HG03159 (cell line): ENCODE measurements around the gene CRIP2.
A peak's percentile ranks its signal among the peaks of the same experiment; 100 is the strongest.

Experiments used
- ATAC-seq: cut with Tn5 transposase; IDR thresholded peaks from one replicate; pipeline ENCODE4 v1.9.1; 2021; ENCODE audit warnings: mild to moderate bottlenecking, moderate library complexity; ENCODE audit not compliant: unreplicated experiment

Gene CRIP2

DNA sequence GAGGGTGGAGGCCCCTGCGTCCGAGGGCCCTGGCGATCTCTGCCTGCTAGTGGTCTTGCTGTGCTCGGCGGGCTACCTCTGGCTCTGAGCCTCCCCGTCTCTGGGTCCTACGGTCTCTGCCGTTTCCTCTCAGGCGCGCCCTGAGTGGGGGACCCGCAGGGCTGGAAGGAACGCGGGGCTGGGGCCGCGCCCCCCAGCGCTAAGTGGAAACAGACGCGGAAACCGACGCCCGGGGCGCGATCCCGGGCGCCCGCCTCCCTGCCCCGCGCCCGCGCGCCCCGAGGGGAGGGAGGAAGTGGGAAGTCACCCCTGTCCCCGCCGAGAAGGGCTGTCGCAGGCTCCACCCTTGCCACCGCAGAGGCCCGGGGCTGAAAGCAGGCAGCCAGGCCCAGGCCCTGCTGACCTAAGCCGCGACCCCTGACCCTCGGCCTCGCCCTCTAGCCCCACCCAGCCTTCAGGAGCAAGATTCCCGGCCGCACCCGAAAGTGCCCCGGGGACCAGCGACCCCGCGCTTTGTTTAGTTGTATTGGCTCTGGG lies 12.9 kb downstream of the CRIP2 start:
- no peak for ATAC-seq

DNA sequence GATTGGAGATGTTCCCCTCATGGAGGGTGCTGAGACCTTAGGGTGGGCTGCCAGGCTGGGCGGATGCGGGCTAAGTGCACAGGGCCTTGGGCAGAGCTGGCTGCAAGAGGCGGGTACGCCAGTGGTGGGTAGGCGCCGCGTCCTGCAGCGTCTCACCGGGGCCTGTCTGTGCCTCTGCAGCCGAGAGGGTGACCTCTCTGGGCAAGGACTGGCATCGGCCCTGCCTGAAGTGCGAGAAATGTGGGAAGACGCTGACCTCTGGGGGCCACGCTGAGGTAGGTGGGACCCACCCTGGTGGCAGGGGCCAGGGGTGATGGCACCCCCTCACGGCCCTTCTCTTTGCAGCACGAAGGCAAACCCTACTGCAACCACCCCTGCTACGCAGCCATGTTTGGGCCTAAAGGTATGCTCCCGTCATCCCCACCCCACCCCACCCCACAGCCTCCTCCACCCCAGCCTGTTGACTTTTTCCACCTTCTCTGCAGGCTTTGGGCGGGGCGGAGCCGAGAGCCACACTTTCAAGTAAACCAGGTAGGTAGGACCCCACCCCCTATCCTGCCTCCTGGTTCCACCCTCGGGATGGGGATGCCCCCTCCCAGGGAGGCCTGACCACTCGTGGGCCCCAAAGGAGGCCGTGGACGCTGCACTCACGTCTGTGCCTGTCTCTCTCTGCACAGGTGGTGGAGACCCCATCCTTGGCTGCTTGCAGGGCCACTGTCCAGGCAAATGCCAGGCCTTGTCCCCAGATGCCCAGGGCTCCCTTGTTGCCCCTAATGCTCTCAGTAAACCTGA lies 13.6 kb downstream of the CRIP2 start:
- no peak for ATAC-seq

DNA sequence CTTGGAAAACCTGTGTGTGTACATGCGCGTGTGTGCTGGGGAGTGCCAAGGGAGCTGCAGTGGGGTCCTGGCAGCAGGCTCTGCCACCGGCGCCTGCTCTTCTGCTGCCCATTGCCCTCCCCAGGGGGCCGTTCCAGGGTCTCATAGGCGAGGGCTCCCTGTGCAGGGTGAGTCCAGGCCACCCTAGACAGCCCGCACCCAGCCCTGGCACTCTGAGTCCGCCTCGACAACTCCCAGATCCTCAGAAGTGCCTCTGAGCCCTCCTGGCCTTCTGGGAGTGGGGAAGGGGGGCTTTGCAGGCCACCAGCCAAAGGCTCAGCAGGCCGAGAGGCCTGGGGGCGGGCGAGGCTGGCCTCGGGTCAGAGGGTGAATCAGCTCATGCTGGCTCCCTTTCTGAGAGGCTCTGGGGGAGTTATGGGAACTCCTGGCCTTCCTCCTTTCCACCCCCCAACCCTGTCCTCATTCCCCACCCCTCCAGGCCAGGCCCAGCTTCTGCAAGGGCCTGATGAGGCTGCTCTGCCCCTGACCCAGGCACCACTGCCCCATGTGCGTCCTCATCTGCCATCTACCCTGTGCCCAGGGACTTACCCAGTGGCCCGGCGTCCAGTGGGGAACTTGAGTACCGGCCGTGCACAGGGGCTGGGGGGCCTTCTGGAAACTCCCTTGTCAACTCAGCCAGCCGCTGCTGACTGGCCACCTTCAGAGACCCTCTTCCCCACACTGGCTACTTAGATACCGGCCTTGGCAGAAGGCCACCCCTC lies 14.3 kb downstream of the CRIP2 start:
- ATAC-seq: no peak

GRCh38 chr14:105489542-105490266 lies 15.1 kb downstream of the CRIP2 start:
- ATAC-seq: no peak

DNA sequence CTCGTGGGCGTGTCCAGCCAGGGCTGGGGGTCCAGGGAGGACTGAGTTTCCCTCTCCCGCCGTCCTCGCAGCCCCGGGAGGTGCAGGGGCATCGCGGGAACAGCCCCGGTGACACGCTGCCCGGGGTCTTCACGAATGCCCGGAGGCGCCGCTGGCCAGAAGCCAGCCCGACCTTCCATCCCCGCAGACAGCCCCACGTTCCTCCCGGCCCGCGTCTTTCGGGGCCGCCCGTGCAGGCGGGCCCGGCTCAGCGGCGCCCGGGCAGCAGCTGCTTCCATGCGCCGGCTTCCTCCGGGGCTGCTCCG lies 15.6 kb downstream of the CRIP2 start:
- ATAC-seq: no peak

DNA sequence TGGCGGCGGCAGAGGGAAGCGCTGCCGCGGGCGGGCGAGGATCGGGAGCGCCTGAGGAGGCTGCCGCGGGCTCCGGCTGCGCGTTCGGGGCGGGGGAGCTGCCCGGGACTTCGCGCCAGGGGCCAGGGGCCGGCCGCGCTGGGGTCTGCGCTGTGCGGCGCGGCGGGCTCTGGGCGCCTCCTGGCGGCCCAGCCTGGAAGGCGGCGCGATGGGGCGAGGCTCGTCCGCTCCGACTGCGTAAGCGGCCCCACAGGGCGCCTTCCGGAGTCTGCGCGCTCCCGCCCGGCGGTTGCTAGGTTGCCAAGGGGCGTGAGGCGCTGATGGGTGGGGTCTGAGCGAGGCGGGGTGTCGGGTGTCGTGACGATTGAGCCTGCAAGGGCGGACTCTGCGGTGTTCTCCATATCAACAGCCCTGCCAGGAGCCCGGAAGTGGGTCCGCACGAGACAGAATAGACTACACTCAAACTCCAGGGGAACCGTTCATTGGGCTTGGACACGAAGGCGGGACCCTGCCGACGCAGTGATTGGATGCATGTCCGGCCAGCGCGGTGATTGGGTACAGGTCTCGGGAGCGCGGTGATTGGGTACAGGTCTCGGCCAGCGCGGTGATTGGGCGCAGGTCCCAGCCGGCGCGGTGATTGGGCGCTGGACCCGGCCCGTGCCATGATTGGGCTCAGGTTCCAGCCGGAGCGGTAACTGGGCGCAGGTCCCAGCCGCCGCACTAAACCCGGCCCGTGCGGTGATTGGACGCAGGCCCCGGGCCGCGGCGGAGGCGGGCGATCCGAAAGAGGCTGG lies 16.1 kb downstream of the CRIP2 start, which contains the start of gene TEDC1:
Gene TEDC1 (plus strand): TSS at position 675 of the 794 bp plus-strand sequence. CDS start 130 bp downstream, outside the sequence.
- ATAC-seq: peak; percentile 65

GRCh38 chr14:105491366-105491973 lies 16.8 kb downstream of the CRIP2 start:
- ATAC-seq: no peak

- no peak for ATAC-seq
These were observed 17.7 kb downstream of the CRIP2 start for GRCh38 chr14:105492031-105492970.

GRCh38 chr14:105492971-105493871 lies 18.6 kb downstream of the CRIP2 start:
- ATAC-seq: no peak

DNA sequence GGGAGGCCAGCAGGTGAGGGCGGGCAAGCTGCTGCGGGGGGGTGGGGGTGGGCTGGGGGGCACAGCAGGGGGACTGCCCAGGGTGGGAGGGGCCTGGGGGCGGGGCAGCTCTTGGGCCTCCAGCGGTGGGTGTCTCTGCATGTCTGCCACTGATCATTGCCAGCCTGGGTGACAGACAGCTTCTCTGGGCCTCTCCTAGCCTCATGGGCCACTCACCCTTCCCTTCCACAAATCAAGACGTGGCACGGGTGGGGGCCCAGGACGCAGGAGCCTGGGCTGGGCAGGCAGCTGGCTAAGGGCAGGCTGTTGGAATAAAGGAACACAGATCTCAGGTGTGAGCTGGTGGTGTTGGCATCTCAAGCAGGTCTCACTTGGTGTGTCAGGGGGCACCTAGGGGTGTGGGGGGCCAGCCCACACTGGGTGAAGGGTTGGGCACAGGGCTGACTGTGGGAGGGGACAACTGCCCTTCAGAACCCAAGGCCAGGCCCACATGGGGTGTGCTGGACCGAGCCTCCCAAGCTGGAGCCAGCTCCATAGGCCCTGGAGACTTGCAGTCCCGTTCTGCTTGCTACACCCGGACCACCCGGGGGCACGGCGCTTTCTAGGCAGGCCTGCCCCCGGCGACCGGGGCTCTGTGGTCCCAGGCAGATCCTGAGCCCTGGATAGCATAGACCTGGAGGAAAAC lies 19.4 kb downstream of the CRIP2 start:
- ATAC-seq: no peak

GRCh38 chr14:105494606-105494929 lies 19.9 kb downstream of the CRIP2 start:
- ATAC-seq: no peak

DNA sequence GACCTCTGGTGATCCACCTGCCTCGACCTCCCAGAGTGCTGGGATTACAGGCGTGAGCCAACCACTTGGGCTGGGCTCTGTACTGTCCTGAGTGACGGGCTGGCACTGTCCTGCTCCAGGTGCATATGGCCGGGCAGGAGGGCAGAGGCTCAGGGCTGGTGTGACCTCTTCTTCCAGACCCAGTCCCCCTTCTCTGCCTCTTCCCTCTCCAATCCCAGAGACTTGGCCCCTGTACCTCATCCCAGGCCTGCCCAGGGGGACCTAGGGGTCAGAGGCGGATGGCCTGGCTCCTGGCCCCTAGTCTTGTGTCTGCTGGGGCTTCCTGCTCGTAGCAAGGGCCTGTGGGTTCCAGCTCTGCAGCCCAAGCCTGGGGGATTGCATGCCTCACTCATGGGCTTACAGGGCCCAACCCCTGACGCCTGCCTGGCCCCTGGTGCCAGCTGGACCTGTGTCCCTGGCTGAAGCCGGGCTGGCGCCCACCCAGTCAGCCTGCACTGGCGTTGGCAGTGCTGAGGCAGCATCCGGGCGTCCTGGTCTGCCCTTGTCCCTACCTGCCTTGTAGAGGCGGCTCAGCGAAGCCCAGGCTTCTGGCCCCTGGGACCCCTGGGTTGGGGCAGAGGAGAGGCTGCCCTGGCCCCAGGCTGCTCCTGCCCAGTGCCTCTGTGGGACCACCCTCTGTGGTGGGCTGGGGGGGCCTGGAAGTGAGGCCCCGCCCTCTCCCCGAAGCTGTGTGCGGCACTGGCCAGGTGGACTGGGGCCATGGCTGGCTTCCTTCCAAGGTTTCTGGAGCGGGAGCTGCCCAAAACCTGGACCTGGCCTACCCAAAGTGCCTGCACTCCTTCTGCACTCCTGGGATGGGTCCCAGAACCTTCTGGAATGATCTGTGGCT lies 20.7 kb downstream of the CRIP2 start:
- ATAC-seq: no peak

GRCh38 chr14:105495990-105496830 lies 21.6 kb downstream of the CRIP2 start:
- no peak for ATAC-seq

DNA sequence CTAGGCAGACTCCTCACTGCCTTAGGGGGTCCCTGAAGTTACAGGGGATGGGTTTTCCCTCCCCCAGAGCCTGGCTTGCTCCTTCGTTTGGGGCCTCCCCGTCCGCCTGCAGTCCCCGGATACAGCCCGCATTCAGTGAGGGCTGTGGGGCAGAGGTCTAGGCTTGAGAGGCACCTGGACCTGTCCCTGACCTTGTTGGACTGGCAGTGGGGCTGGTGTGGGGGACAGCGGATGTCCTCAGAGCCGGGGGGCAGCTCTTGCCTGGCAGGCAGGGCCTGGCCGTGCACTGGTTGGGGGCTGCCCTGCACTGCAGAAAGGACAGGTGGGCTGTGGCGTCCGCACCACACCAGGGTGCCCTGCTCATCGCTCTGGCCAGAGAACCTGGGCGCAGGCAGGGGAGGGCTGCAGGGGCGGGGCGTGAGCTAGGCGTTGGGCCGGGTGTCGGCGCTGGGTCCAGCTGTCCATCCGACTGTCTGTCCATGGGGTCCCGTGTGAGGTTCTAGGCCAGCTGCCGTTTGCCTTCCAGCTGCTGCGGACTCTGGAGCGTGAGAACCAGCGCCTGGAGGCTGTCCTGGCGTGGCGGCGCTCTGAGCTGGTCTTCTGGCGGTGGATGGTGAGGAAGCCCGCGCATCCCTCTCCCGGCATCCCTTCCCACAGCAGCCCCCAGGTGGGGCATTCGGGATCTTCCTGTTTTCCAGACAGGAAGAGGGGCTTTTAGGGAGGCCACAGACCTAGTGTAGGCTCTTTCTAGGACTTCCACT lies 22.4 kb downstream of the CRIP2 start:
- ATAC-seq: no peak
